NT2/D1 (cell line): Measurements from ENCODE around the gene TTC21A.

Experiments used
- DNase-seq: peaks from one replicate; pipeline ENCODE4 v3.0.0-alpha.2; 2011; ENCODE audit warnings: low read depth, low spot score
- H3K27me3 ChIP-seq: 2 replicates; pipeline ENCODE4 v1.6.0; 2011; ENCODE audit warnings: mild to moderate bottlenecking; ENCODE audit not compliant: insufficient read length, insufficient read depth
- H3K36me3 ChIP-seq: 2 replicates; pipeline ENCODE4 v1.6.1; 2011; ENCODE audit warnings: mild to moderate bottlenecking, low read length, mixed read lengths; ENCODE audit not compliant: insufficient read depth, insufficient read length
- H3K4me1 ChIP-seq: 2 replicates; pipeline ENCODE4 v1.5.1; 2011; ENCODE audit not compliant: insufficient read depth, insufficient read length
- H3K4me3 ChIP-seq: 2 replicates; pipeline ENCODE4 v1.5.1; 2011; ENCODE audit warnings: low read depth; ENCODE audit not compliant: insufficient read length
- H3K9ac ChIP-seq: 2 replicates; pipeline ENCODE4 v1.6.0; 2011; ENCODE audit warnings: low read depth; ENCODE audit not compliant: insufficient read length
- H3K9me3 ChIP-seq: 2 replicates; pipeline ENCODE4 v1.5.1; 2011; ENCODE audit warnings: mild to moderate bottlenecking, low read length; ENCODE audit not compliant: insufficient read depth
- SUZ12 ChIP-seq: IDR thresholded peaks from 2 replicates; pipeline ENCODE4 v1.6.1; 2011; ENCODE audit not compliant: insufficient read length, insufficient read depth; ENCODE audit errors: extremely low read depth
- YY1 ChIP-seq: IDR thresholded peaks from 2 replicates; pipeline ENCODE4 v1.6.1; 2011; ENCODE audit not compliant: insufficient read length, insufficient read depth
- ZNF274 ChIP-seq: IDR thresholded peaks from 2 replicates; pipeline ENCODE4 v1.6.1; 2011; ENCODE audit warnings: mild to moderate bottlenecking, low read depth, low read length

Gene TTC21A

DNA sequence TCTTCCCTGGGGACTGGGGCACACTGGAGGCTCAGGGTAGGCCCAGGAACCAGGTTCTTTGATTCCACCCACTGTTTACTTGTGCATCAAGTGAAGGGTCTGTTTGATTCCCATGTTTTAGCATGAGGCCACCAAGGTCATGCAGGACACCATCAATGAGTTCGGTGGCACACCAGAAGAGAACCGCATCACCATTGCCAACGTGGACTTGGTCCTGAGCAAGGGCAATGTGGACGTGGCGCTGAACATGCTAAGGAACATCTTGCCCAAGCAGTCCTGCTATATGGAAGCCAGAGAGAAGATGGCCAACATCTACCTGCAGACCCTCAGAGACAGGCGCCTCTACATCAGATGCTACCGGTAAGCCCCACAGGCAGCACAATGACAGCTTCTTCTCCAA lies 21.5 kb downstream of the TTC21A start:
- Histone ChIP-seq H3K9ac (no peak overlapping the region), H3K27me3 (no peaks in the 10 kb centered on the region), H3K36me3 (no peaks in the 10 kb centered on the region), H3K9me3 (no peaks in the 10 kb centered on the region), H3K4me3 (no peak overlapping the region), H3K4me1 (peaks cover 2% of the 10 kb centered on the region)
- no peak for DNase-seq
- TF ChIP-seq ZNF274 = no peak
- no peak for TF ChIP-seq SUZ12
- TF ChIP-seq YY1 = no peak

DNA sequence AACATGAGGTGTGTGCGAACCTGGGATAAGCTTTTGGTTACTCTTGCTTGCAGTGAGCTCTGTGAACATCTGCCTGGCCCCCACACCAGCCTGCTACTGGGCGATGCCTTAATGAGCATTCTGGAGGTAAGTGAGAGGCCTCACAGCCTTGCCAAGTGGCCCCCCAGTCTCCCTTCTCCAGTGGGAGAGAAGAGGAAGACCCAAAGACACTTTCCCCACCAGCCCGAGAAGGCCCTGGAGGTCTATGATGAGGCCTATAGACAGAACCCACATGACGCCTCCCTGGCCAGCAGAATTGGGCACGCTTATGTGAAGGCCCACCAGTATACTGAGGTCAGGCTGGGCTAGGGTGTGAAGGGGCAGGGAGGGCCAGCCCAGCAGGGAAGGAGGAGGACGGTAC lies 22.5 kb downstream of the TTC21A start:
- Histone ChIP-seq H3K4me3 (no peak overlapping the region), H3K9me3 (no peaks in the 10 kb centered on the region), H3K4me1 (peaks cover 2% of the 10 kb centered on the region), H3K36me3 (no peaks in the 10 kb centered on the region), H3K9ac (no peak overlapping the region), H3K27me3 (no peaks in the 10 kb centered on the region)
- no peak for TF ChIP-seq ZNF274
- DNase-seq = no peak

- H3K27me3 ChIP-seq = no peaks in the 10 kb centered on the region
- no peak for TF ChIP-seq ZNF274
- no peak for TF ChIP-seq SUZ12
- no peak for TF ChIP-seq YY1
- DNase-seq = no peak
Observed at GRCh38 chr3:39130693-39131265, 23.3 kb downstream of the TTC21A start.

DNA sequence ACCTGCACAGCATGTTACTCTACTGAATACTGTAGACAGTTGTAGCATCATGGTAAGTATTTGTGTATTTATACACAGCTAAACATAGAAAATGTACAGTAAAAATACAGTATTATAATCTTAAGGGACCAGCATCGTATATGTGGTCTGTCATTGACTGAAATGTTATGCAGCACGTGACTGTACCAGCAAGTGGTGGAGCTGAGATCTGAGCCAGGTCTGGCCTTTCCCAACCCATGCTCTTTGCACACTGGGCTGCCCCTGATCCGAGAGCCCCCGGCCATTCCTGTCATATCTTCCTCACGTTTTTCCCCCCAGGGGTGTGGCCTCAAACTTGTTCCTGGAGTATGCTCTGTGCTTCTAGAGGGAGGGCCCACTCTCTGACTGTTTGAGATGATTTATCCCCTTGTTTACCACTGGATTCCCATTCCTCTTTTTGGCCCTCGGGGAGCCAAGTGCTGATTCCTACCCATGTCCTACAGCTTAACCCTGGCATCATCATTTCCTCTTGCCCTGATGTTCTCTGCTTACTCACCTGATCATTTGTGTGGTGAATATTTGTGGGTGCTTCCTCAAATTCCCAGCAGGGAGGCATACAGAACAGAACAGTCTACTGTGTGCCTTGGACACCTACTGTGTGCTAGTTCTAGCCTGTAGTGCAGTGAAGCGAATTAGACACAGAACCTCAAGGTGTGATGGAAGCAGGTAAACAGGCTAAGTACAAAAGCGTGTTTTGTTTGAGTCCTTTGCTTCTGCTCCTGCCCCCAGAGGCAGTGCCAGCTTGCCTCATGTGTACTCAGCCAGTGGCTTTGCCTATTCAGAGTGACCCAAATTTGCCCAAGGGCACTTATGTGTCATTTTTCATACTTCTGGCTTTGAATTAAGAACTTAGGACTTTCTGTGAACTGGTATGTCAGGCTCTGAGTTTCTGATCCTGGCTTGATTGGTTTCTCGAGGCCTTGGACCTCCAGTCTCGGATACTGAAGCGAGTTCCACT lies 24.9 kb downstream of the TTC21A start:
- no peaks in the 10 kb centered on the region for H3K4me1 ChIP-seq
- H3K27me3 ChIP-seq = no peaks in the 10 kb centered on the region
- H3K9me3 ChIP-seq = no peaks in the 10 kb centered on the region
- H3K9ac ChIP-seq = no peak overlapping the region
- no peak for DNase-seq
- no peak overlapping the region for H3K4me3 ChIP-seq
- H3K36me3 ChIP-seq = no peaks in the 10 kb centered on the region
- no peak for TF ChIP-seq ZNF274
- no peak for TF ChIP-seq YY1
- TF ChIP-seq SUZ12 = no peak

More at GRCh38 chr3:39130693-39131265, 23.3 kb downstream of the TTC21A start:
- no peak overlapping the region for H3K4me3 ChIP-seq
- no peaks in the 10 kb centered on the region for H3K9me3 ChIP-seq
- H3K9ac ChIP-seq = no peak overlapping the region
- no peaks in the 10 kb centered on the region for H3K36me3 ChIP-seq
- H3K4me1 ChIP-seq = peaks cover 2% of the 10 kb centered on the region

- Histone ChIP-seq H3K4me1 (no peaks in the 10 kb centered on the region), H3K9me3 (no peaks in the 10 kb centered on the region), H3K36me3 (no peaks in the 10 kb centered on the region), H3K9ac (no peak overlapping the region), H3K27me3 (no peaks in the 10 kb centered on the region), H3K4me3 (no peak overlapping the region)
- DNase-seq = no peak
- TF ChIP-seq YY1 (no peak), ZNF274 (no peak), SUZ12 (no peak)
Observed at GRCh38 chr3:39133093-39133490, 25.6 kb downstream of the TTC21A start.

DNA sequence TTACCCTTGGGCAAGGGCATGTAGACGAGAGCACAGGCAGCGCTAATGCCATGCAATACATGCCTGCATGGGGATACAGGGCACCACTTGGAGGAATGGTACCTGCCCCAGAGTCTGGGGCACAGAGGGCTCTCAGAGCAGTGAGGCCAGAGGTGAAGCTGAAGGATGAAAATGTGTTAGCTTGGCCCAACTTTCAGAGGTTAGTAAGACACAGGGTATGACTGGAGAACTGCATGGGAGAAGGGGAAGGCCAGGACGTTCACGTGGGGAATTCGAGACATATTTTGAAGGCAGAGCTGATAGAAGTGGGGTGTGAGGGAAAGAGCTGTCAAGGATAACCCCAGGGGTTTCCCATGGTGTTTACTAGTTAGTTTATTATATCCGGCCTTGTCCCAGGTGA lies 26.3 kb downstream of the TTC21A start:
- no peaks in the 10 kb centered on the region for H3K36me3 ChIP-seq
- H3K4me3 ChIP-seq = no peak overlapping the region
- H3K9me3 ChIP-seq = no peaks in the 10 kb centered on the region
- TF ChIP-seq YY1 (no peak), ZNF274 (no peak), SUZ12 (no peak)
- no peaks in the 10 kb centered on the region for H3K27me3 ChIP-seq
- no peaks in the 10 kb centered on the region for H3K4me1 ChIP-seq
- no peak overlapping the region for H3K9ac ChIP-seq
- DNase-seq = no peak

DNA sequence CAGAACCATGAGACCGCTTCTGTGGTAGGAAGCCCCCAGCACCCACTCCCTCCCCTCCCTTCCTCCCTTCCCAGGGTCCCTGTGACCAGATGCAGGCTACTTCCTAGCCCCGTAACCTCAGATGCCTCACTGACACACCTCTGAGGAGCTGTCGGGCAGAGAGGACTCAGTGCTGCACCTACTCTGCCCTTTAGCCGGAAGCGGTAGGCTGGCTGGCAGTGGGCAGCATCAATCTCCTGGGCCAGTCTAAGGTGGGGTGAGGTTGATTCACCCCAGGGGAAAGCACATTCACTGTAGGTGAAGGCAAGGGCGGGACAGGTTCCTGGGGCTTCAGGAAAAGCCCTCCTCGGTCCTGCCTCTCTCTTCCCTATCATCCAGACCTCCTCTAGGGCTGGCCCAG lies 26.8 kb downstream of the TTC21A start:
- Histone ChIP-seq H3K4me3 (no peak overlapping the region), H3K36me3 (peaks cover under 1% of the 10 kb centered on the region), H3K9me3 (no peaks in the 10 kb centered on the region), H3K27me3 (no peaks in the 10 kb centered on the region), H3K4me1 (no peaks in the 10 kb centered on the region), H3K9ac (no peak overlapping the region)
- TF ChIP-seq SUZ12 (no peak), ZNF274 (no peak)
- DNase-seq = no peak
